Endothelial cell of umbilical vein (primary cell): ENCODE data around the gene CSRP2. TPM values are rescaled to one million over a fixed set of nuclear protein-coding genes. Genes with fewer than 3 reads are reported as not detected.

Experiments
- BruUV-seq: library from RNA; stranded (reverse); fragments of 400-500 nt; replicated peaks from 2 replicates; lab custom pipeline; 2021; lab: Mats Ljungman, UMichigan
- CTCF ChIA-PET: fragments of 300-600, 350-600 bp; sonication (Branson Sonifier 250); formaldehyde crosslinking; loops from one replicate; lab custom pipeline; 2021; ENCODE audit warnings: antibody characterized with exemption, inconsistent platforms; lab: Charles Lee
- POLR2A ChIA-PET: fragments of 300-600, 350-600 bp; sonication (Branson Sonifier 250); formaldehyde crosslinking; loops from one replicate; lab custom pipeline; 2021; ENCODE audit warnings: antibody characterized with exemption, inconsistent platforms; lab: Charles Lee
- DNase-seq: peaks from one replicate; pipeline ENCODE4 v3.0.0-alpha.2; 2011; ENCODE audit warnings: low read depth, low spot score
- FAIRE-seq: peaks from 2 replicates; lab custom pipeline; 2011; peaks lifted over from hg19 to GRCh38; lab: Jason Lieb, UNC
- H2AFZ ChIP-seq: 2 replicates; pipeline ENCODE4 v1.6.0; 2012; ENCODE audit warnings: low read depth, low read length, control low read depth, inconsistent platforms
- H3K27ac ChIP-seq: 2 replicates; pipeline ENCODE4 v1.5.1; 2011; ENCODE audit warnings: low read depth, mild to moderate bottlenecking, control low read depth, low read length, moderate library complexity; ENCODE audit not compliant: insufficient read depth
- H3K27me3 ChIP-seq, 2 experiments: 2 replicates each; pipeline versions ENCODE4 v1.6.0 to v1.6.1; 2011; ENCODE audit warnings: low read length in 2 of 2, mixed read lengths in 1 of 2; ENCODE audit not compliant: control insufficient read depth in 2 of 2, insufficient read depth in 2 of 2
- H3K36me3 ChIP-seq, 2 experiments: 2 replicates in 1 of 2; 3 replicates in 1 of 2; pipeline ENCODE4 v1.5.1; 2011; ENCODE audit warnings: low read length in 2 of 2, mild to moderate bottlenecking in 1 of 2, moderate library complexity in 1 of 2; ENCODE audit not compliant: control insufficient read depth in 2 of 2, insufficient read depth in 2 of 2; ENCODE audit errors: extremely low read depth in 1 of 2
- H3K4me1 ChIP-seq: 3 replicates; pipeline ENCODE4 v1.5.1; 2011; ENCODE audit warnings: mild to moderate bottlenecking, low read length; ENCODE audit not compliant: control insufficient read depth, insufficient read depth; ENCODE audit errors: extremely low read depth
- H3K4me2 ChIP-seq: 2 replicates; pipeline ENCODE4 v1.6.1; 2011; ENCODE audit warnings: low read length, control low read depth, mixed read lengths; ENCODE audit not compliant: insufficient read depth
- H3K4me3 ChIP-seq, 3 experiments: fragments of 200-600 bp in 1 of 3; sonication (generic), shearing (Covaris generic) in 1 of 3; replicated peaks in 1 of 3; 2 replicates each; pipeline ENCODE4 v1.5.1; 2011 to 2016; ENCODE audit warnings: control low read depth in 3 of 3, low read length in 3 of 3, mild to moderate bottlenecking in 2 of 3, inconsistent platforms in 1 of 3, low read depth in 1 of 3, moderate library complexity in 1 of 3; ENCODE audit not compliant: insufficient read depth in 1 of 3
- H3K79me2 ChIP-seq: 2 replicates; pipeline ENCODE4 v1.6.0; 2012; ENCODE audit warnings: low read length, inconsistent platforms; ENCODE audit not compliant: control insufficient read depth, insufficient read depth
- H3K9ac ChIP-seq: replicated peaks from 2 replicates; pipeline ENCODE3; 2011; ENCODE audit warnings: low read length, control low read depth; ENCODE audit not compliant: insufficient read depth; ENCODE audit errors: extremely low read depth
- H3K9me1 ChIP-seq: replicated peaks from 3 replicates; pipeline ENCODE4 v1.6.0; 2011; ENCODE audit warnings: mild to moderate bottlenecking, low read length; ENCODE audit not compliant: control insufficient read depth, insufficient read depth; ENCODE audit errors: extremely low read depth
- H3K9me3 ChIP-seq: replicated peaks from 2 replicates; pipeline ENCODE4 v1.5.1; 2012; ENCODE audit warnings: low read length, inconsistent platforms; ENCODE audit not compliant: control insufficient read depth, insufficient read depth
- H4K20me1 ChIP-seq: replicated peaks from 2 replicates; pipeline ENCODE3; 2011; ENCODE audit warnings: mild to moderate bottlenecking, low read length; ENCODE audit not compliant: control insufficient read depth, insufficient read depth; ENCODE audit errors: extremely low read depth
- CTCF ChIP-seq, 2 donors: IDR thresholded peaks; 1 replicate in 1 of 2; 2 replicates in 1 of 2; pipeline ENCODE4 v1.5.1; 2011; ENCODE audit warnings: low read length in 2 of 2, mild to moderate bottlenecking in 2 of 2, moderate library complexity in 2 of 2, control low read depth in 1 of 2, inconsistent platforms in 1 of 2, low read depth in 1 of 2; ENCODE audit not compliant: insufficient read depth in 1 of 2; ENCODE audit errors: extremely low read depth in 1 of 2
- EZH2 ChIP-seq: IDR thresholded peaks from 2 replicates; pipeline ENCODE4 v1.6.1; 2012; ENCODE audit warnings: borderline replicate concordance, low read depth, mild to moderate bottlenecking, moderate library complexity, low read length, inconsistent platforms; ENCODE audit not compliant: severe bottlenecking
- FOS ChIP-seq: IDR thresholded peaks from 2 replicates; pipeline ENCODE4 v1.6.1; 2011; ENCODE audit warnings: mild to moderate bottlenecking, low read length, moderate library complexity, borderline replicate concordance; ENCODE audit not compliant: insufficient read depth
- GATA2 ChIP-seq: IDR thresholded peaks from 2 replicates; pipeline ENCODE4 v1.7.0; 2011; ENCODE audit warnings: low read depth, mild to moderate bottlenecking, moderate library complexity, mixed read lengths, low read length; ENCODE audit not compliant: insufficient read length, insufficient read depth
- JUN ChIP-seq: IDR thresholded peaks from 2 replicates; pipeline ENCODE4 v1.6.1; 2011; ENCODE audit warnings: borderline replicate concordance, low read depth; ENCODE audit not compliant: insufficient read length, insufficient read depth
- MAX ChIP-seq: IDR thresholded peaks from 2 replicates; pipeline ENCODE4 v1.6.1; 2011; ENCODE audit not compliant: insufficient read depth, insufficient read length
- MYC ChIP-seq: IDR thresholded peaks from one replicate; pipeline ENCODE4 v1.6.1; 2011; ENCODE audit warnings: mild to moderate bottlenecking, low read depth, low read length
- POLR2A ChIP-seq: IDR thresholded peaks from 2 replicates; pipeline ENCODE4 v1.6.1; 2012; ENCODE audit warnings: low read depth, mild to moderate bottlenecking, control low read depth, low read length
- POLR2AphosphoS5 ChIP-seq: IDR thresholded peaks from 2 replicates; pipeline ENCODE4 v1.6.1; 2012; ENCODE audit warnings: low read depth, mild to moderate bottlenecking, control low read depth, low read length, moderate library complexity; ENCODE audit not compliant: insufficient read depth
- dilution Hi-C: fragments of 300-500 bp; cut with MboI; formaldehyde crosslinking; loops from one replicate; pipeline ENCODE4 v1.15.0; 2019; ENCODE audit warnings: low sequenced_read_pairs; ENCODE audit not compliant: extremely low pct_ligation_motif_present
- intact Hi-C: fragments of 100-400 bp; cut with micrococcal nuclease; formaldehyde crosslinking; loops from one replicate; pipeline ENCODE4 v1.10.0; 2022
- polyA plus RNA-seq, 4 experiments: library from polyadenylated mRNA; depleted of rRNA in 3 of 4; stranded (reverse) in 3 of 4; unstranded in 1 of 4; fragments of >200 nt; gene quantifications; 2 replicates each; pipeline versions ENCODE4 v1.2.1 to v1.2.3, GENCODE V29; 2011 to 2012; ENCODE audit warnings: missing spikeins in 1 of 4
- total RNA-seq: library from RNA; stranded (reverse); gene quantifications from 2 replicates; pipeline ENCODE4 v1.2.3, GENCODE V29; 2021

CSRP2 gene
- total and polyA plus RNA-seq, 2 donors (not counting 3 experiments of a cell fraction or from before 2014, with no cell fraction given): 8.8 to 13.4 TPM

DNA sequence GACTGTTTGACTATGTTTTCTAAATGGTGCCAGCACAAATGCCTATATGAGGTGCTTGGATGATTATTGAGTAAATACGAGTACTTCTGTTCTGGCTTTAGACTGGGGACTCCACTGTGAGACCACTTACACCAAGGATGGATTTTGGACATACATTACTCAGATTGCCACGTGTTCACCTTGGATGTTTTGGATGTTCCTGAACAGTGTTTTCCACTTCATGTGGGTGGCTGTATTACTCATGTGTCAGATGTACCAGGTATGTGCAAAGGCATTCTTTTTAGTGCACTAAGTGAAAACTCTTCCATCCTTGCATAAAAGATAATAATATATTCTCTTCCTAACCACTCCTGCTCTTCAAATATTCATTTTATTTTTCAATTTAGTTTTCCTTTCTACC, 30.7 kb downstream of the CSRP2 start:
- Histone ChIP-seq H3K4me1 (no peaks in the 10 kb centered on the region), H3K4me2 (no peak overlapping the region), H3K9me1 (no peaks in the 10 kb centered on the region), H3K27me3 (no peaks in the 10 kb centered on the region), H3K9ac (no peak overlapping the region), H2AFZ (no peak overlapping the region), H3K4me3 (no peak overlapping the region), H3K36me3 (peaks cover 0 to 8% of the 10 kb centered on the region in 2 experiments), H3K79me2 (no peaks in the 10 kb centered on the region), H4K20me1 (no peaks in the 10 kb centered on the region), H3K9me3 (no peaks in the 10 kb centered on the region), H3K27ac (no peak overlapping the region)
- DNase-seq: no peak
- dilution Hi-C loops: no loop called here
- BruUV-seq: no TSS peak
- intact Hi-C loops: no loop called here
- ChIA-PET CTCF (no interaction called here), POLR2A (no interaction called here)
- no peak for TF ChIP-seq POLR2A
- TF ChIP-seq CTCF (IDR thresholded peaks at IDR 0.05; ENCODE audit: extremely low read depth in 1 of 2, insufficient read depth in 1 of 2, low read depth in 1 of 2, low read length in 2 of 2): no peak
- TF ChIP-seq POLR2AphosphoS5: no peak
- TF ChIP-seq JUN: no peak
- no peak for TF ChIP-seq FOS
- no peak for TF ChIP-seq GATA2
- no peak for TF ChIP-seq MYC
- no peak for TF ChIP-seq EZH2
- no peak for TF ChIP-seq MAX
- no peak for FAIRE-seq
